PC-9 (cell line): ENCODE data around the gene WDR48.

Experiments
- CTCF ChIP-seq: fragments of 200-600 bp; sonication (generic); conservative IDR thresholded peaks from 2 replicates; pipeline ENCODE4 v1.6.1; 2017; ENCODE audit warnings: mixed run types, antibody characterized with exemption, mild to moderate bottlenecking, moderate library complexity
- EZH2 ChIP-seq: fragments of 200-600 bp; sonication (generic); IDR thresholded peaks from 2 replicates; pipeline ENCODE4 v1.8.0; 2017; ENCODE audit warnings: antibody characterized with exemption, low read depth

DNA sequence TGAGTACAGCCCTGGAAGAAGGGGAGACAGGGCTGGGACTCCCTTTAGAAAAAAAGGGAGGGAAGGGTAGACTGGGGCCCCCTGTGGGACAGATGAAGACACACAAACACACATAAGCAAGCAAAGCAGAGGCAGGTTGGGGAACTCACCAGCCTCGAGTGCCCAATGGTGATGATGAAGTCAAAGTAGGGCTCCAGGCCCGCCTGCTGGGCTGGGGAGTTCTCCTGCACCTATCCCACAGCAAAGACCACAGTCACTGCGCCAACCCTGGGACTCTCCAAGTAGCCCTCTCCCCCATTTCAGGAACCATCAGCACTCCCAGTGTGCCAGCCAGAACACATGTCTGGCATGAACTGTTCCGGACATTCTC, 51.5 kb downstream of the WDR48 start:
- TF ChIP-seq CTCF (no peak), EZH2 (no peak)
